Liver (tissue), 9 donors: ENCODE data around the gene OLFML3. TPM values are rescaled to one million over a fixed set of nuclear protein-coding genes. Genes with fewer than 3 reads are reported as not detected.

Experiments used
- DNase-seq: peaks from one replicate; pipeline ENCODE4 v3.0.0-alpha.2; 2017; ENCODE audit warnings: low spot score
- H3K27ac ChIP-seq, 2 donors: one replicate each; pipeline ENCODE4 v1.7.0; 2013; ENCODE audit warnings: inconsistent platforms in 2 of 2, low read length in 2 of 2, control low read depth in 1 of 2, low read depth in 1 of 2, mild to moderate bottlenecking in 1 of 2
- H3K27me3 ChIP-seq, 4 donors: one replicate each; pipeline versions ENCODE4 v1.6.1 to v1.7.0; 2013; ENCODE audit warnings: low read length in 3 of 4, inconsistent platforms in 1 of 4, mild to moderate bottlenecking in 1 of 4, moderate library complexity in 1 of 4; ENCODE audit not compliant: control insufficient read depth in 4 of 4, insufficient read depth in 4 of 4
- H3K36me3 ChIP-seq, 4 donors: one replicate each; pipeline versions ENCODE4 v1.6.1 to v1.7.0; 2013; ENCODE audit warnings: low read length in 3 of 4, mild to moderate bottlenecking in 3 of 4, low read depth in 1 of 4, moderate library complexity in 1 of 4; ENCODE audit not compliant: control insufficient read depth in 4 of 4, insufficient read depth in 3 of 4
- H3K4me1 ChIP-seq, 4 donors: one replicate each; pipeline versions ENCODE4 v1.6.1 to v1.7.0; 2013; ENCODE audit warnings: low read length in 3 of 4, mild to moderate bottlenecking in 3 of 4, moderate library complexity in 1 of 4; ENCODE audit not compliant: control insufficient read depth in 4 of 4, insufficient read depth in 4 of 4
- H3K4me3 ChIP-seq, 3 donors: one replicate each; pipeline versions ENCODE4 v1.6.1 to v1.7.0; 2013; ENCODE audit warnings: low read length in 3 of 3, control low read depth in 1 of 3, low read depth in 1 of 3, mild to moderate bottlenecking in 1 of 3
- H3K9ac ChIP-seq, 2 donors: one replicate each; pipeline ENCODE4 v1.7.0; 2013; ENCODE audit warnings: low read length in 2 of 2, mild to moderate bottlenecking in 2 of 2, moderate library complexity in 2 of 2, control low read depth in 1 of 2, low read depth in 1 of 2
- H3K9me3 ChIP-seq, 4 donors: one replicate each; pipeline versions ENCODE4 v1.6.1 to v1.7.0; 2013; ENCODE audit warnings: low read length in 3 of 4; ENCODE audit not compliant: control insufficient read depth in 4 of 4
- EGR1 ChIP-seq, 2 donors: IDR thresholded peaks; 2 replicates each; pipeline ENCODE4 v1.6.1; 2016 to 2018; ENCODE audit warnings: antibody characterized with exemption in 2 of 2, low read depth in 2 of 2
- FOXA1 ChIP-seq: IDR thresholded peaks from 2 replicates; pipeline ENCODE4 v1.6.1; 2016; ENCODE audit warnings: antibody characterized with exemption
- FOXA2 ChIP-seq: IDR thresholded peaks from 2 replicates; pipeline ENCODE4 v1.6.1; 2016; ENCODE audit warnings: antibody characterized with exemption
- GABPA ChIP-seq, 2 donors: IDR thresholded peaks in 1 of 2; conservative IDR thresholded peaks in 1 of 2; 2 replicates each; pipeline ENCODE4 v1.6.1; 2016; ENCODE audit warnings: antibody characterized with exemption in 2 of 2, mild to moderate bottlenecking in 1 of 2, moderate library complexity in 1 of 2
- HNF4A ChIP-seq, 2 donors: conservative IDR thresholded peaks; 2 replicates each; pipeline ENCODE4 v1.6.1; 2016; ENCODE audit warnings: antibody characterized with exemption in 2 of 2, mild to moderate bottlenecking in 2 of 2
- HNF4G ChIP-seq: IDR thresholded peaks from 2 replicates; pipeline ENCODE4 v1.6.1; 2016; ENCODE audit warnings: antibody characterized with exemption
- JUND ChIP-seq, 2 donors: IDR thresholded peaks; 2 replicates each; pipeline ENCODE4 v1.6.1; 2016; ENCODE audit warnings: antibody characterized with exemption in 2 of 2
- NR2F2 ChIP-seq: IDR thresholded peaks from 2 replicates; pipeline ENCODE4 v1.6.1; 2016; ENCODE audit warnings: antibody characterized with exemption
- RAD21 ChIP-seq, 2 donors: IDR thresholded peaks; 2 replicates each; pipeline ENCODE4 v1.6.1; 2016; ENCODE audit warnings: antibody characterized with exemption in 2 of 2, mild to moderate bottlenecking in 2 of 2
- RXRA ChIP-seq, 2 donors: IDR thresholded peaks; 2 replicates each; pipeline ENCODE4 v1.6.1; 2017 to 2018; ENCODE audit warnings: antibody characterized with exemption in 2 of 2, mild to moderate bottlenecking in 1 of 2
- SP1 ChIP-seq: IDR thresholded peaks from 2 replicates; pipeline ENCODE4 v1.6.1; 2018; ENCODE audit warnings: antibody characterized with exemption, mild to moderate bottlenecking
- TAF1 ChIP-seq: conservative IDR thresholded peaks from 2 replicates; pipeline ENCODE4 v1.6.1; 2016; ENCODE audit warnings: antibody characterized with exemption, mild to moderate bottlenecking
- YY1 ChIP-seq: IDR thresholded peaks from 2 replicates; pipeline ENCODE4 v1.6.1; 2016; ENCODE audit warnings: antibody characterized with exemption, mild to moderate bottlenecking
- WGBS: extraction: QIAGEN DNeasy Blood & Tissue Kit; methylation state at CpG from one replicate; pipeline ENCODE4 v1.1.7; 2013; 5-methylcytosine and 5-hydroxymethylcytosine counted together
- polyA plus RNA-seq, 2 donors: library from polyadenylated mRNA; stranded (reverse) in 1 of 2; unstranded in 1 of 2; fragments of 200-250 nt in 1 of 2; fragments of >200 nt in 1 of 2; fragmentation: Nextera tagmentation in 1 of 2; extraction: Ambion mirVana in 1 of 2; gene quantifications; one replicate each; pipeline versions ENCODE4 v1.2.1 to v1.2.3, GENCODE V29; 2013 to 2015
- total RNA-seq, 2 donors: library from RNA; depleted of rRNA; stranded (reverse); fragments of >200 nt; gene quantifications; one replicate each; pipeline ENCODE4 v1.2.3, GENCODE V29; 2014
- TF ChIP-seq, protein P1 (sequence below): IDR thresholded peaks from 2 replicates; pipeline ENCODE4 v1.6.1; 2016; ENCODE audit warnings: antibody characterized with exemption
- TF ChIP-seq, protein P2 (sequence below): fragments of 150-350 bp; IDR thresholded peaks from 2 replicates; pipeline ENCODE4 v1.5.1; 2017; ENCODE audit warnings: improper control_type of control experiment, low read depth, low read length; ENCODE audit not compliant: missing input control
- TF ChIP-seq, protein P3 (sequence below): IDR thresholded peaks from 2 replicates; pipeline ENCODE4 v1.6.1; 2016; ENCODE audit warnings: antibody characterized with exemption
- TF ChIP-seq, protein P4 (sequence below): IDR thresholded peaks from 2 replicates; pipeline ENCODE4 v1.6.1; 2016; ENCODE audit warnings: antibody characterized with exemption, mild to moderate bottlenecking
- TF ChIP-seq, protein P5 (sequence below): IDR thresholded peaks from 2 replicates; pipeline ENCODE4 v1.6.1; 2016; ENCODE audit warnings: antibody characterized with exemption
- donor health status: healthy.
- donor health status: healthy.
- donor health status: healthy.
- donor health status: healthy.
- donor health status: healthy.

Gene OLFML3
- total and polyA plus RNA-seq, 4 donors, result 8.3 to 16.7 (median 12.2) TPM

DNA sequence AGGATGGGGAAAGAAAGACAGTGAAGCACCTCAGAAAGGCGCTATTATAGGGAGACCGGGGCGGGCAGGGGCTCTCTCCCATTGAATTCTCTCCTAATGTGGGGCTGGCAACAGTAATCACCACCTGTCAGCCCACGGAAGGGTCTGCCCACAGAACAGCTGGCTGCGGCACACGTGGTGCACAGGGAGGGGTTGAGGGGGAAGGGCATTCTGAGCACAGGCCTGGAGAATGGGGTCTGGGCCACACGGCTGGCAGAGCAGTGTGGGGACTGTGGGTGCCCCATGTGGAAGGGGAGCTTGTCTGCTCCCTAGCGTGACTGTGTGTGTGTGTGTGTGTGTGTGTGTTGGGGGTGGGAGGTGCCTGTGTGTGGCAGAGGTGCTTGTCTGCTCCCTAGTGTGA lies 4.1 kb downstream of the OLFML3 start:
- H3K4me3 ChIP-seq, result no peak overlapping the region
- no peak overlapping the region for H3K9ac ChIP-seq
- H3K36me3 ChIP-seq, result no peaks in the 10 kb centered on the region
- H3K27ac ChIP-seq, result no peak overlapping the region
- H3K27me3 ChIP-seq, result no peaks in the 10 kb centered on the region
- no peaks in the 10 kb centered on the region for H3K9me3 ChIP-seq
- TF ChIP-seq SP1, result no peak
- TF ChIP-seq FOXA1, result no peak
- no peak for TF ChIP-seq HNF4G
- no peak for TF ChIP-seq RXRA (IDR thresholded peaks at IDR 0.05)
- no peak for TF ChIP-seq NR2F2
- TF ChIP-seq, protein P1, sequence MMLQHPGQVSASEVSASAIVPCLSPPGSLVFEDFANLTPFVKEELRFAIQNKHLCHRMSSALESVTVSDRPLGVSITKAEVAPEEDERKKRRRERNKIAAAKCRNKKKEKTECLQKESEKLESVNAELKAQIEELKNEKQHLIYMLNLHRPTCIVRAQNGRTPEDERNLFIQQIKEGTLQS, result no peak
- DNase-seq, result no peak
- 83% methylated on average over 8 of the region's 8 CpGs for WGBS
- H3K4me1 ChIP-seq, result peaks cover 0 to 12% (median 9%) of the 10 kb centered on the region in 4 donors

DNA sequence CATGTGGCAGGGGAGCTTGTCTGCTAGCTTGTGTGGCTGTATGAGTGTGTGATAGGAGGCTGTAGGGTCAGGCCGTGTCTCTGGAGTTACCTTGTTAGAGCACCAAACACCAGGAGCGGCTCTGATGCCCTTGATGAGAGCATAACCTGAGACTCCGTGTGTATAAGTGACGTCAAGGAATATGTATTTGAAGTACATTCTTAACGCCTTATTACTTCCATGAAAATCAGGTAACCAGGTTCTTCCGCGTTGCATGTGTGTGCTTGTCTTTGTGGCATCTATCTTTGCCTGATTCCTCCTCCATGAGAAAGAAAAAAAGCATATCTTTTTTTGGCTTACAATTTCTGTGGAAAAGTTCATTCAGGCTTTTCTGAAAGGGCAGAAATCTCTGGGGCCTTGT lies 4.6 kb downstream of the OLFML3 start:
- Histone ChIP-seq H3K36me3 (no peaks in the 10 kb centered on the region), H3K27me3 (no peaks in the 10 kb centered on the region), H3K4me3 (no peak overlapping the region), H3K4me1 (peaks cover 0 to 12% (median 9%) of the 10 kb centered on the region in 4 donors), H3K9me3 (no peaks in the 10 kb centered on the region), H3K27ac (no peak overlapping the region), H3K9ac (no peak overlapping the region)
- TF ChIP-seq TAF1 (no peak), JUND (IDR thresholded peaks at IDR 0.05) (no peak), FOXA2 (no peak)
- WGBS, result 95% methylated on average over 7 of the region's 7 CpGs
- DNase-seq, result no peak

DNA sequence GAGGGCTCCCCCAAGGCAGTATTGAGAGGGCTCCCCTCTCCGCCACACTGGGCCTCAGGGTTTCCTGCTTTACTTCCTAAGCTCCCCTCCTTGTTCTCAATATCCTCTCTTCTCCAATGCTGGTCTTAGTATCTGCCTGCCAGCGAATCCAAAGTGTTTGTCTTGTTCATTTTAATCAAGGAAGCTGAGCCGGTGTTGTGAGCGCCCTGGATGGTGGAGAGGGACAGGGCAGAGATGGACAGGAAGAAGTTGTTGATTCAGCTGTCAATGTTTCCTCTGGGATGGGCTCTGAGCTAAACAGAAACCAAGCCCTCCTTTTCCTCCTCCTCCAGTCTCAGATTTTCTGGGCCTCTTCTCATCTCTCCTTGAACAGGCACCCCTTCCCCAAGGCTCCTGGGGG lies 5.4 kb downstream of the OLFML3 start:
- Histone ChIP-seq H3K9ac (no peak overlapping the region), H3K4me3 (no peak overlapping the region), H3K27me3 (no peaks in the 10 kb centered on the region), H3K36me3 (no peaks in the 10 kb centered on the region), H3K27ac (no peak overlapping the region), H3K9me3 (no peaks in the 10 kb centered on the region), H3K4me1 (peaks cover 0 to 9% (median 6%) of the 10 kb centered on the region in 4 donors)
- WGBS, result 58% methylated on average over 4 of the region's 4 CpGs
- TF ChIP-seq EGR1 (IDR thresholded peaks at IDR 0.05; ENCODE audit: low read depth in 2 of 2) (no peak), GABPA (IDR thresholded peaks at IDR 0.05 in 1 of 2, conservative IDR thresholded peaks at IDR 0.05 in 1 of 2) (no peak), YY1 (no peak), HNF4A (conservative IDR thresholded peaks at IDR 0.05) (no peak), TAF1 (no peak), JUND (IDR thresholded peaks at IDR 0.05) (no peak), SP1 (no peak), NR2F2 (no peak), RXRA (IDR thresholded peaks at IDR 0.05) (no peak), RAD21 (IDR thresholded peaks at IDR 0.05) (no peak), FOXA1 (no peak), HNF4G (no peak), FOXA2 (no peak)
- TF ChIP-seq, protein P2, sequence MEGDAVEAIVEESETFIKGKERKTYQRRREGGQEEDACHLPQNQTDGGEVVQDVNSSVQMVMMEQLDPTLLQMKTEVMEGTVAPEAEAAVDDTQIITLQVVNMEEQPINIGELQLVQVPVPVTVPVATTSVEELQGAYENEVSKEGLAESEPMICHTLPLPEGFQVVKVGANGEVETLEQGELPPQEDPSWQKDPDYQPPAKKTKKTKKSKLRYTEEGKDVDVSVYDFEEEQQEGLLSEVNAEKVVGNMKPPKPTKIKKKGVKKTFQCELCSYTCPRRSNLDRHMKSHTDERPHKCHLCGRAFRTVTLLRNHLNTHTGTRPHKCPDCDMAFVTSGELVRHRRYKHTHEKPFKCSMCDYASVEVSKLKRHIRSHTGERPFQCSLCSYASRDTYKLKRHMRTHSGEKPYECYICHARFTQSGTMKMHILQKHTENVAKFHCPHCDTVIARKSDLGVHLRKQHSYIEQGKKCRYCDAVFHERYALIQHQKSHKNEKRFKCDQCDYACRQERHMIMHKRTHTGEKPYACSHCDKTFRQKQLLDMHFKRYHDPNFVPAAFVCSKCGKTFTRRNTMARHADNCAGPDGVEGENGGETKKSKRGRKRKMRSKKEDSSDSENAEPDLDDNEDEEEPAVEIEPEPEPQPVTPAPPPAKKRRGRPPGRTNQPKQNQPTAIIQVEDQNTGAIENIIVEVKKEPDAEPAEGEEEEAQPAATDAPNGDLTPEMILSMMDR, result no peak
- TF ChIP-seq, protein P1, result no peak
- TF ChIP-seq, protein P3, sequence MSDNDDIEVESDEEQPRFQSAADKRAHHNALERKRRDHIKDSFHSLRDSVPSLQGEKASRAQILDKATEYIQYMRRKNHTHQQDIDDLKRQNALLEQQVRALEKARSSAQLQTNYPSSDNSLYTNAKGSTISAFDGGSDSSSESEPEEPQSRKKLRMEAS, result no peak
- TF ChIP-seq, protein P4, sequence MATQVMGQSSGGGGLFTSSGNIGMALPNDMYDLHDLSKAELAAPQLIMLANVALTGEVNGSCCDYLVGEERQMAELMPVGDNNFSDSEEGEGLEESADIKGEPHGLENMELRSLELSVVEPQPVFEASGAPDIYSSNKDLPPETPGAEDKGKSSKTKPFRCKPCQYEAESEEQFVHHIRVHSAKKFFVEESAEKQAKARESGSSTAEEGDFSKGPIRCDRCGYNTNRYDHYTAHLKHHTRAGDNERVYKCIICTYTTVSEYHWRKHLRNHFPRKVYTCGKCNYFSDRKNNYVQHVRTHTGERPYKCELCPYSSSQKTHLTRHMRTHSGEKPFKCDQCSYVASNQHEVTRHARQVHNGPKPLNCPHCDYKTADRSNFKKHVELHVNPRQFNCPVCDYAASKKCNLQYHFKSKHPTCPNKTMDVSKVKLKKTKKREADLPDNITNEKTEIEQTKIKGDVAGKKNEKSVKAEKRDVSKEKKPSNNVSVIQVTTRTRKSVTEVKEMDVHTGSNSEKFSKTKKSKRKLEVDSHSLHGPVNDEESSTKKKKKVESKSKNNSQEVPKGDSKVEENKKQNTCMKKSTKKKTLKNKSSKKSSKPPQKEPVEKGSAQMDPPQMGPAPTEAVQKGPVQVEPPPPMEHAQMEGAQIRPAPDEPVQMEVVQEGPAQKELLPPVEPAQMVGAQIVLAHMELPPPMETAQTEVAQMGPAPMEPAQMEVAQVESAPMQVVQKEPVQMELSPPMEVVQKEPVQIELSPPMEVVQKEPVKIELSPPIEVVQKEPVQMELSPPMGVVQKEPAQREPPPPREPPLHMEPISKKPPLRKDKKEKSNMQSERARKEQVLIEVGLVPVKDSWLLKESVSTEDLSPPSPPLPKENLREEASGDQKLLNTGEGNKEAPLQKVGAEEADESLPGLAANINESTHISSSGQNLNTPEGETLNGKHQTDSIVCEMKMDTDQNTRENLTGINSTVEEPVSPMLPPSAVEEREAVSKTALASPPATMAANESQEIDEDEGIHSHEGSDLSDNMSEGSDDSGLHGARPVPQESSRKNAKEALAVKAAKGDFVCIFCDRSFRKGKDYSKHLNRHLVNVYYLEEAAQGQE, result no peak
- TF ChIP-seq, protein P5, sequence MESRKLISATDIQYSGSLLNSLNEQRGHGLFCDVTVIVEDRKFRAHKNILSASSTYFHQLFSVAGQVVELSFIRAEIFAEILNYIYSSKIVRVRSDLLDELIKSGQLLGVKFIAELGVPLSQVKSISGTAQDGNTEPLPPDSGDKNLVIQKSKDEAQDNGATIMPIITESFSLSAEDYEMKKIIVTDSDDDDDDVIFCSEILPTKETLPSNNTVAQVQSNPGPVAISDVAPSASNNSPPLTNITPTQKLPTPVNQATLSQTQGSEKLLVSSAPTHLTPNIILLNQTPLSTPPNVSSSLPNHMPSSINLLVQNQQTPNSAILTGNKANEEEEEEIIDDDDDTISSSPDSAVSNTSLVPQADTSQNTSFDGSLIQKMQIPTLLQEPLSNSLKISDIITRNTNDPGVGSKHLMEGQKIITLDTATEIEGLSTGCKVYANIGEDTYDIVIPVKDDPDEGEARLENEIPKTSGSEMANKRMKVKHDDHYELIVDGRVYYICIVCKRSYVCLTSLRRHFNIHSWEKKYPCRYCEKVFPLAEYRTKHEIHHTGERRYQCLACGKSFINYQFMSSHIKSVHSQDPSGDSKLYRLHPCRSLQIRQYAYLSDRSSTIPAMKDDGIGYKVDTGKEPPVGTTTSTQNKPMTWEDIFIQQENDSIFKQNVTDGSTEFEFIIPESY, result no peak
- no peak for DNase-seq
